ENCODE measurements around the gene ALDH3B1.
"Not testable (repeated sequence)": the region's sequence is repeated elsewhere in the genome, so short reads cannot be mapped to it uniquely, and the experiment has no call there.

Gene ALDH3B1

GRCh38 chr11:68010090-68011041 is at the start of gene ALDH3B1:
ALDH3B1 (plus strand) TSS chr11:68010327; CDS start chr11:68015298, 4,971 bp downstream.
- peak; percentile 60 to 96 (median 85) for DNase-seq

- not testable (repeated sequence) for DNase-seq
Observed at GRCh38 chr11:67963217-67963616, 46.9 kb upstream of the ALDH3B1 start.

- DNase-seq = not testable (repeated sequence)
Observed at GRCh38 chr11:67963879-67964278, 46.2 kb upstream of the ALDH3B1 start.

- not testable (repeated sequence) for DNase-seq
Observed at GRCh38 chr11:67964746-67965145, 45.4 kb upstream of the ALDH3B1 start.

- DNase-seq = not testable (repeated sequence)
Observed at GRCh38 chr11:67965830-67966348, 44.2 kb upstream of the ALDH3B1 start.

GRCh38 chr11:67974746-67975145 is 35.4 kb upstream of the ALDH3B1 start:
- DNase-seq = not testable (repeated sequence)

GRCh38 chr11:67978766-67979418 is 31.2 kb upstream of the ALDH3B1 start:
- not testable (repeated sequence) for DNase-seq

GRCh38 chr11:67981226-67981625 is 28.9 kb upstream of the ALDH3B1 start:
- not testable (repeated sequence) for DNase-seq

GRCh38 chr11:67982255-67982857 is 27.8 kb upstream of the ALDH3B1 start:
- DNase-seq = not testable (repeated sequence)

- DNase-seq = no peak
Observed at GRCh38 chr11:67983951-67984350, 26.2 kb upstream of the ALDH3B1 start.

GRCh38 chr11:67985302-67985701 is 24.8 kb upstream of the ALDH3B1 start:
- DNase-seq = not testable (repeated sequence)

- not testable (repeated sequence) for DNase-seq
Observed at GRCh38 chr11:67990546-67991346, 19.4 kb upstream of the ALDH3B1 start.

- DNase-seq = not testable (repeated sequence)
Observed at GRCh38 chr11:67991347-67992121, 18.6 kb upstream of the ALDH3B1 start.

GRCh38 chr11:67993821-67994220 is 16.3 kb upstream of the ALDH3B1 start:
- peak in 2 of 14 donors; percentile 9 to 15 for DNase-seq

GRCh38 chr11:67994387-67994786 is 15.7 kb upstream of the ALDH3B1 start:
- not testable (repeated sequence) for DNase-seq

GRCh38 chr11:67995129-67995528 is 15.0 kb upstream of the ALDH3B1 start:
- not testable (repeated sequence) for DNase-seq

GRCh38 chr11:67995579-67995978 is 14.5 kb upstream of the ALDH3B1 start:
- DNase-seq = not testable (repeated sequence)

GRCh38 chr11:67996051-67996450 is 14.1 kb upstream of the ALDH3B1 start:
- no peak for DNase-seq

- no peak for DNase-seq
Observed at GRCh38 chr11:67996622-67997474, 13.3 kb upstream of the ALDH3B1 start.

GRCh38 chr11:67997475-67997921 is 12.6 kb upstream of the ALDH3B1 start:
- no peak for DNase-seq
